HK-2 (cell line): ENCODE results near the gene TRIM37.
"Not testable (repeated sequence)": the region's sequence is repeated elsewhere in the genome, so short reads cannot be mapped to it uniquely, and the experiment has no call there.

Experiments used
- DNase-seq: peaks from one replicate; pipeline ENCODE4 v3.0.0-alpha.2; 2018; ENCODE audit not compliant: unreplicated experiment

The TRIM37 gene

GRCh38 chr17:58993311-58993710, 113.4 kb downstream of the TRIM37 start:
- no peak for DNase-seq

DNA sequence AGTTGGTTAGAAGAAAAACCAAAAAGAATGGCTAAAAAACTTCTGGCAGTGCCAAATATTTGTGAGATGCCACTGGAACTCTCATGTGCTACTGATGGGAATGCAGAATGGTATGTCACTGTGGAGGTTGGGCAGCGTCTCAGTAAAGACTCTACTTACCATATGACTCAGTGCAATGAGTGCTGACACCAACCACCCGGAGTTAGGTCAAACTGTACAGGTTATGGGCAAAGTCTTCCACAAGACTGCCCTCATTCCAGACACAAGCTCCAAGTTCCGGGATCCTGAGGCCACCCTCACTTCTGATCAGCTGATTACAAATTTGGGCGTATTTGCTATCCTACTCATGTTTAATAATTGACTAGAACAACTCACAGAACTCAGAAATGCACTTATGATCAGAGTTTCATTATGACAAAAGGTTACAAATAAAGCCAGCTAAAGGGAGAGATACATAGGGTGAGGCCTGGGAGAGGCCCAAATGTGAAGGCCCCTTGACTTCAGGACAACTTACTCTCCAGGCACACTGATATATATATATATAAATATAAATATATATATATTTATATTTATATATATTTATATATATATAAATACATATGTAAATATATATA, 114.9 kb downstream of the TRIM37 start:
- peak; percentile 85 for DNase-seq

DNA sequence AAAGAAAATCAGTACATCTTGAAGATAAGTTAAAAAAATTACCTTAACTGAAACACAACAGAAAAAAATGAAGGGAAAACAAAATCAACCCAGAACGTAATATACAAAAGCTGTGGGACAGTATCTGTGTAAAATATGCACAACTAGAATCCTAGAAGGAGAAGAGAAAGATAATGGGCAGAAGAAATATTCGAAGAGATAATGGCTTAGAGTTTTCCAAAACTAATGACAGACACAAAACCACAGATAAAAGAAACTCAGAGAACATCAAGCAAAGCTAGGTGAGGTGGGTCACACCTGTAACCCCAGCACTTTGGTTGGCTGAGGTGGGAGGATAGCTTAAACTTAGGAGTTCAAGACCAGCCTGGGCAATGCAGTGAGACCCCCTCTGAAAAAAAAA, 117.1 kb downstream of the TRIM37 start:
- no peak for DNase-seq

- no peak for DNase-seq
These were observed 120.7 kb downstream of the TRIM37 start for GRCh38 chr17:58985971-58986370.

DNA sequence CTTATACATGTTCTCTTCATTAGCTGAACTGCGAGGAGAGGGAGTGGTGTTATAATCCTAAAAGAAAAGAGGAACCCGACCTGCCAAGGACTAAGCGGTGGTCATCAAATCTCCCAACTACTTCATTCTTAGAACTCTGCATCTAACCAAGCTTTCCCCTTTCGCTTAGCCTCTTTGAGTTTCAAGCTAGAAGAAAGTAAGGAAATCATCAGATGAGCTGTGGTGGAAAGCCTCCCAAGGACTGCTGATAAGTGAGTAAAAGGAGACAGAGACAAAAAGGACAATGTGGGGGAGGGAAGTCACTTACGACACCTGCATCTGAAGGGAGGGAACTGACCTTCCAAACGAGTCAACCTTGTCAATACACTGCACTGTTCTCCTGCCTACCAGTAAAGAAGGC, 121.3 kb downstream of the TRIM37 start:
- no peak for DNase-seq

GRCh38 chr17:58982626-58983025, 124.1 kb downstream of the TRIM37 start:
- no peak for DNase-seq

GRCh38 chr17:58980706-58981481, 125.8 kb downstream of the TRIM37 start:
- no peak for DNase-seq

GRCh38 chr17:58976541-58976940, 130.1 kb downstream of the TRIM37 start:
- no peak for DNase-seq

GRCh38 chr17:58974354-58974753, 132.3 kb downstream of the TRIM37 start:
- DNase-seq = no peak

DNA sequence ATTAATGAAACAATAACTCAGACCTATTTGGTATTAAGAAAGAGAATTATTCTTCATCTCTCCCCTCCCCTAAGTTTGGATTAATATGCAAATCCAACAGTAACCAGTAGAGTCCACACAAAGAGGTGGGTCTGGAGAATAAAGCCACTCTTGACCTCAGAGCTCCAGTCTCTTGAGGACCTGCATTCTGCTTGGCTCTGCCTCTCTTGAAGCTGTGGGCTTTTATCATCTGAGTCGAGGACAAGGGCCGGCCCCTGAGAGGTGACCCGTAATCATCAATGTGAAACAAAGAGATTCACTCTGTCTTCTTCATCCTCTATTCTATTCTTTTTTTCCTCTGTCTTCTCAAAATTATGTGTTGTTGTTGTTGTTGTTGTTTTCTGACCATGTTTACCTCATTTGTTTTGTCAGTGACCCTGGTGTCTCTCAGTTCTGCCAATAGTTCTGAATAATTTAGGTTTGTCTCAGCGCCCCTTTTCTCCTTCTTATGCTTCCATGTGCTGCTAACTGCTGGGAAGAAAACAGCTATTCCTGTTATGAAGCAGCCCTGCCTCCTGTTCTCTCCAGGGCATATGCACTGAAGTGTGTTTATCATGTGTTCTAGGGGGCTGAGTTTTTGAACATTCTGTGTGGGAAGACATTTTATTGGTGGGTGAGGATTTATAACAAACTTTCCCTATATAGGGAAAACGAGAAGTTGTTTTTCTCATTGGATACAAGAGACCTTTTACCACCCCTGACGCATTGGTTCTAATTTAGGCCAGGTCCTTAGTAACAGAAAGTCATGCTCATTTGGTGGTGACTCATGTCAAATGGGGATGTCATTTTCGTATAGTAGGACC, 135.8 kb downstream of the TRIM37 start:
- no peak for DNase-seq

DNA sequence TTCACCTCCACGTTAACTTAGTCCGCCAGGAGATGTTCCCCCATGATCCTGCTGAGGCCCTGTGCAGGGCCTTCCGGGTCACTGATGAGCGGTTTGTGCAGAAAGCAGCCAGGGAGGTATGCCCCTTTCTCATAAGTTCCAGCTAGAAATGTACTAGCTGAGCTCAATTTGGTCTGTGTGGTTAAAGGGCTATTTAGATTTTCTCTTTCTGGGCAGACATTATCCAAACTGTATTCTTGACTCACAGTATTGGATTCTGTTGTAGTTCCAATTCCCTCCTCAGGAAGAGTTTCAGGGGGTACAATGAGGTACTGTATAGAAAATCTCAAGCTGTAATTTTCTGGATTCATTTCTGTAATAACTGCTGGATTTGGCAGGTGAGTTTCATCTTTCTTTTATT, 137.1 kb downstream of the TRIM37 start:
- DNase-seq = no peak

- no peak for DNase-seq
These were observed 137.5 kb downstream of the TRIM37 start for GRCh38 chr17:58969156-58969555.

DNA sequence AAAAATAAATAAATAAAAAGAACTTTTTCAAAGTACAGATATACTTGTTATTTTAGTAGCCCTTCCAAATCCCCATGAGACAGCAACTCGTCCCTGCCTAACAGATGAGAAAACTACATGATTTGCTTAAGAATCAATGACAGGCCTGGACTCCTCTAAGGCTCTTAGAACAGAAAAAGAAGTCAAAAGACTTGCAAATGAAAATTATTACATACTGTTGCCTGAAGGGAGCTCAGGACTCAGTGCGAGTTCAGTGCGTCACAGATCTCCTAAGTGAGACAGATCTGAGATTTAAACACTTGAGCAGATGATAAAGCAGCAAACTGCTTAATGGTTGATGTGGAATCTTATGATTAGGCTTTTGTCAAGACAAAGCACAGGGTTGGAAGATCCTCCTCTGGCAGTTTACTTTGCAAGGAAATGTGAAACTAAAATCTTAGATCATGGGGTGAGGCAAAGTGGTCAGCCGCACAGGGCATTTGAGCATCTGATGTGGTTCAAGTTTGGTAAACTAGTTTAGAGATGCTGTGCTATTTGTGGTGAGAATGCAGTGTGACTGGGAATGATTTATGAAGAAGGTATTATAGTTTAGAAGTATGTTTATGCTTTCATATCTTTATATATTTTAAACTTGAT, 138.1 kb downstream of the TRIM37 start:
- DNase-seq = no peak

DNA sequence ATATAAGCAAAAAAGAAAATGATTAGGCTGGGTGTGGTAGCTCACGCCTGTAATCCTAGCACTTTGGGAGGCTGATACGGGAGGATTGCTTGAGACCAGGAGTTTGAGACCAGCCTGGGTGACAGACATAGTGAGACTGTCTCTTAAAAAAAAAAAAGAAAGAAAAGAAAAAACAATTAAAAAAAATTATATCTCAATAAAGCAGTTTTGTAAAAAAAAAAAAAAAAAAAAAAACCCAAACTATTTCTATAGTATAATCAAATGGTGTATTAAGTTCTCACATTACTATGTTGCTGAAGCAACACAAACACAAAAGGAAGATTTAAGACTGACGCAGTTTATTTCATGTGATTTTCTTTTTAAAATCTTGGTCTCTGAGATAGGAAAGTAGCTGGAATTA, 140.5 kb downstream of the TRIM37 start:
- DNase-seq = no peak

DNA sequence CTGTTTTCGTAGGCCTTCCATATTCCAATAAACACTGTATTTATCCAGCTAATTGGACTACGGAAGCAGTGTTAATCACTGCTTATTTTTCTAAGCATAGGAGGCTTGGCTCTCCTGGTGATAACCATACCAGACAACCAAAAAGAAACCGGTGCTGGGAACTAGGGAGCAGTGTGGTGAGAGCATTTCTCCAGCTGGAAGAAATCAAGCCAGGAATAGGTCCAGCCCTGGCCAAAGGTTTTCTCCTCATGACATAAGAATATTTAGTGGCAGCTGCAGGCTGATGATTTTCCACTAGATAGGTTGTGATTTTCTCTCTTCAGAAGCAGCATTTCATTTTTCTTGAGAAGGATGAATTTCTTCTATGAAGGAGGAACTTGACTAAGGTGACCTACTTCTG, 141.5 kb downstream of the TRIM37 start:
- DNase-seq = no peak

DNA sequence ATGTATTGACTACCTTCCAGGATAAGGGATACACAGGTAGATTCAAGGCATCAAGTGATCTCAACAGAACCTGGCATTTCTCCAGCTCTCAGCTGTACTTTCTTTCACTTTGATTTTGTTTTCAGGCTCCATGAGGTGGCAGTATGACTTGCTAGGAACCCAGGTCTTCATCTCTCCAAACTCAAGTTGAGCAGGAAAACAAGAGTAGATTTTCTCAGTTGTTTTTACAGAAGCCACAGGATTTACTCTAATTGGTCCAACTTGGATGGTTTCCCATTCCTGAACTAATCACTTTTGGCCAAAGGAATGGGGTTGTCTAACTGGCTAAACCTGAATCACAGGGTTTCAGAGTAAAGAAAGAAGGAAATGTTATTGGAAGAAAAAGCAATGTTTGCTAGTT, 146.6 kb downstream of the TRIM37 start:
- DNase-seq = peak; percentile 3

DNA sequence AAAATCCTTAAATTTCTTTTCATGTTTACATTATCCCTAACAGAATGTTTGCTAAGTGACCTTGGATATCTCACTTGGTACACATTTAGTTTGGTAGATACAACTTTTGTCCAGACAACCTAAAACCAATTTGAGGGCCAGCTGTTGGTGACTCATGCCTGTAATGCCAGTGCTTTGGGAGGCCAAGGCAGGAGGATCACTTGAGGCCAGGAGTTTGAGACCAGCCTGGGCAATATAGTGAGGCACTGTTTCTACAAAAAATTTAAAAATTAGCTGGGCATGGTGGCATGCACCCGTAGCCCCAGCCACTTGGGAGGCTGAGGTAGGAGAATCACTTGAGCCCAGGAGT, 149.0 kb downstream of the TRIM37 start:
- not testable (repeated sequence) for DNase-seq

DNA sequence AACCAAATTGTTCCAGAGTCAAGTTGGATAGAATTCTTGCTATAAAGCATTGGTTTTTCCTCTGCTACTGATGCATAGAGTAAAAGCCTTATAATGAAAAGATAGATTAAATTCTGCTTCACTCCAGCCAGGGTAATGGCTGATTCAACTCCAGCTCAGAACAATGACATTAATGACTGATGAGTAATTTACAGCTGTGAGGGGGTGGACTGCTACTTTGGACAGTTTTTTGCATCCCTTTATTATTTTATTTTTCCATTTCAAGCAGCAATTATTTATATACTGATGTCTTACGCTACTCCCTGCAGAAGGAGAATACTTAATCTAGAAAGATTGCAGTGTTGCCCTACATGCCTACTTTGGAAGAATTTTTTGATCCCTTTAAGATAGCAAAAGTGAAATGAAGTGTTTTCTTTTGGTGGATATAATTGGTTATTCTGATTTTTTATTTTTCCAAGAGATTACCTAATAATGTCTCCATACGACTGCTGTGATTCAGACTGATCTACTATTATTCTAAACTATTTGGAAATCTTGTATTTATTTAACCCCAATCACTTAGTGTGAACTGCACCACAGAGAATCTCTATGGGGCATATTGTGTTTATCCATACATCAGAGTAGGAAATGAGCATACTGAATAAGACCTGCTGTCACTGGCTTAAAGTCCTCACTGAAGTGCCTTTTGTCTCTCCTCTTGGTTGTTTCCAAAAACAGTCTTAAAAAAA, 149.5 kb downstream of the TRIM37 start:
- no peak for DNase-seq

DNA sequence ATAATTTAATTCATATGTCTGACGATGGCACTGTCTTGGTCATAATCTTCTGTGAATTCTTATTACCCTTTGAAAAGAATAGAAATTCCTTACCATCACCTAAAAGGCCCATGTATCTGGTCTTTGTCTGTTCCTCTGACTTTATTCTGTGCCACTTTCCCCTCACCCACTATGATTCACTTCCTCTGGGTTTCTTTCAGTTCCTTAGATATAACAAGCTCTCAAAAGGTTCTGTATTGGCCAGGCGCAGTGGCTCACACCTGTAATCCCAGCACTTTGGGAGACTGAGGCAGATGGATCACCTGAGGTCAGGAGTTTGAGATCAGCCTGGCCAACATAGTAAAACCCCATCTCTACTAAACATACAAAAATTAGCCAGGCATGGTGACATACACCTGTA, 152.3 kb downstream of the TRIM37 start:
- not testable (repeated sequence) for DNase-seq

DNA sequence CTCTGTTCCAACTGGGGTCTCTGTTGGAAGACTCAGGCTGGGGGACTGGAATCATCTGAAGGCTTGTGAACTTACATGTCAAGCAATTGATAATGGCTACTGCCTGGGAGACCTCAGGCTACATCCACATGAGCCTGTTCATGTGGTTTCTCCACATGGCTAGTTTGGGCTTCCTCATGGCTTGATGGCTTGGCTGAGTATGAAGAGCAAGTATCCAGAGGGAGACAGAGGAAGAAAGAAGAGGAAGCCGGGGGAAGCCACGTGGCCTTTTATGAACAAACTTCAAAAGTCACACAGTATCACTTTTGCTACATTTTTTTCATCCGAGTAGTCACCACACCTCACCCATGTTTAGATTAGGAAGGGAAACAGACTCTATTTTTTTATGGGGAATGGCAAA, 158.9 kb downstream of the TRIM37 start:
- no peak for DNase-seq

GRCh38 chr17:58947411-58947810, 159.3 kb downstream of the TRIM37 start:
- DNase-seq = no peak

- DNase-seq = no peak
These were observed 162.5 kb downstream of the TRIM37 start for GRCh38 chr17:58944166-58944565.
